Right ventricle myocardium inferior (tissue), 1 donor: ENCODE measurements around the gene TP53INP2. TPM values are rescaled to one million over a fixed set of nuclear protein-coding genes. Genes with fewer than 3 reads are reported as not detected.
"Not testable (repeated sequence)": the region's sequence is repeated elsewhere in the genome, so short reads cannot be mapped to it uniquely, and the experiment has no call there.

Experiments
- ATAC-seq: fragments of 200-7000 bp; cut with Tn5 transposase; one replicate; pipeline ENCODE4 v1.9.1; 2020; ENCODE audit warnings: mild to moderate bottlenecking, moderate library complexity
- DNase-seq: peaks from one replicate; pipeline ENCODE4 v3.0.0; 2021; ENCODE audit errors: missing footprints
- intact Hi-C: fragments of 100-400 bp; cut with DNase I; formaldehyde crosslinking; loops from one replicate; pipeline ENCODE4 v1.11.0; 2022
- total RNA-seq: library from RNA; stranded (reverse); fragmentation: NEBNext Ultra II Directional; extraction: Animal tissue kit (Norgen Biotek cat#: 25700); gene quantifications from one replicate; pipeline ENCODE4 v1.2.1, GENCODE V29; 2021
- donor health status: DM: no; HTN: yes; CAD: no; lungs with severe emphysema.

TP53INP2 gene
- total RNA-seq, 1 donor from 2014 or later, result 113 TPM

DNA sequence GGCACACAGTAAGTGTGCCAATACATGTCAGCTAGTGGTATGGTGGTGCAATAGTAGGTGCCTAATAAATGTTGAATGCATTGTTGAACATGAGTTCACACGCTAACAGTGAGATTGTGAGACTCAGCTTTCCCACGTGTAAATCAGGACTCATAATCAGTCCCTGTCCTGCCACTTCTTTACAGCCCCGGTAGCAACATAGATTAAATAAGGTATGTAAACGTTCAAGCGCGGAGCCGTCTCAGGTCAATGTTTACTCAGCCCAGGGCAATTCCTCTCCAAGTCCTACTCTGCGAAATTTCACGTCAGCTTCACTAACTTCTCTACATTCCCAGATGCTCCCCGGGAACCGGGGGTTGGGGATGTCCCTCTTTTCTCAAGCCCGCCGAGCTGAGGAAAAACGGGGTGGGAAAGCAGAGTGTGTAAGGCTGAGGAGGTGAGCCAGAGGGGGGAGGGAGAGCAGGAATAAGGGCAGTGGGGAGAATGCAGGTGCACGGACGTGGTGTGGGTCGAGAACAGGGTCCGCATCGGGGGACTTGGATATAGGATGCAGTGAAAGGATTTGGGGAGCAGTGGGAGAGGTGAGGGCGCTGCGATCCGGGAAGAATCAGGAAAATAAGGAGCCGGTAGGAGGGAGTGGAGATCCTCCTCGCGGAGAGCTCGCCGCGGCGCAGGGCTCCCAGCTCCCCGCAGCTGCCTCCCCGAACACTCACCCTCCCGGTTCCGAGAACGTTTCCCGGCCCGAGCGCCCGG lies 544 bp upstream of the TP53INP2 start:
- ATAC-seq (peak; percentile 6), DNase-seq (peak; percentile 69)
- intact Hi-C loops, result loop anchor here (1.0 to 5.0 kb wide), 4 partner anchors 27 to 391 kb away; partner anchors contain the start of gene PIGU

DNA sequence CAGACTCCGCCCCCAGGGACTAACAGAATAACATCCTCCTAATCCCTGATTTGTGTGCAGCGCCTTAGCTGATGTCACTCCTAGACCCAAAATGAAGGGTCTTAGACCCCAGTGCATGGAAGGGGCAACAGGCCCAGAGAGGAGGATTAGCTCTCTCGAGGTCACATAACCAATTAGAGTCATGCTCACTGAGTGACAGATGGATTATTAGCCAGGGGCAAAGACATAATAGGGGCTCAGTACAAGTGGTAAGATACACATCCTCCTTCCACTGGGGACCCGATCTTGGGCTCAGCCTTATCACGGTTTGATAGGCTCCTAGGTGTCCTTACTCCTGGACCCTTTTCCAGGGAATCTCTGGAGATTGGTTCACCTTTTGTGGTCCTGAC lies 858 bp downstream of the TP53INP2 start:
- intact Hi-C loops, result loop anchor here (2.0 to 5.0 kb wide), 2 partner anchors 28 to 168 kb away; partner anchors contain the start of gene PIGU
- DNase-seq (no peak), ATAC-seq (no peak)

- intact Hi-C loops, result loop anchor here (2.0 to 5.0 kb wide), 2 partner anchors 29 to 168 kb away; partner anchors contain the start of gene PIGU
- ATAC-seq, result peak; percentile 7
- DNase-seq, result peak; percentile 65
Measured at GRCh38 chr20:34705397-34706301, 1.5 kb downstream of the TP53INP2 start.

- DNase-seq (no peak), ATAC-seq (no peak)
- intact Hi-C loops, result loop anchor here (5.0 kb wide), 1 partner anchor 169 kb away; no protein-coding TSS in a partner anchor
Measured at GRCh38 chr20:34706302-34706875, 2.2 kb downstream of the TP53INP2 start.

- no peak for DNase-seq
- intact Hi-C loops, result loop anchor here (5.0 kb wide), 1 partner anchor 170 kb away; no protein-coding TSS in a partner anchor
Measured at GRCh38 chr20:34706912-34707784, 3.0 kb downstream of the TP53INP2 start.

DNA sequence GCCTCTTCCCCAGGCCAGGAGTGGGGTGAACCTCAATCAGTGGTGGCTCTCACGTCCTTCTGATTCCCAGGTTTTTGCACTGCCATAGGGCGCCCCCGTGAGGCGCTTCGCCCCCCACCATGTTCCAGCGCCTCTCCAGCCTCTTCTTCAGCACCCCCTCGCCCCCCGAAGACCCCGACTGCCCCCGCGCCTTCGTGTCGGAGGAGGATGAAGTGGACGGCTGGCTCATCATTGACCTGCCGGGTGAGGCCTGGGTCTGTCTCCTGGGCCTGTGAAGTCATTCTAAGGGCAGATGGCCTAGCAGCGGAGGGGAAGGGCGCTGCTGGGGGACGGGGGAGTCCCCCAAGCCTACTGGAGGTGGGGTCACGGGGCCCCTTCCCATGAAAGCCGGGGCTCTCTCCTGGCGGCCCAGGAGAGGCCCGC lies 4.5 kb downstream of the TP53INP2 start:
- no peak for ATAC-seq

More at GRCh38 chr20:34706912-34707784, 3.0 kb downstream of the TP53INP2 start:
- ATAC-seq, result no peak

GRCh38 chr20:34709044-34709830 lies 5.1 kb downstream of the TP53INP2 start:
- intact Hi-C loops, result loop anchor here (5.0 kb wide), 1 partner anchor 172 kb away; no protein-coding TSS in a partner anchor
- peak; percentile 76 for ATAC-seq
- DNase-seq, result peak; percentile 93

More for the DNA sequence above, 4.5 kb downstream of the TP53INP2 start:
- peak; percentile 82 for DNase-seq
- intact Hi-C loops, result loop anchor here (5.0 kb wide), 1 partner anchor 171 kb away; no protein-coding TSS in a partner anchor

GRCh38 chr20:34709831-34710567 lies 5.9 kb downstream of the TP53INP2 start:
- ATAC-seq, result peak; percentile 64
- peak; percentile 87 for DNase-seq
- intact Hi-C loops, result loop anchor here (5.0 kb wide), 1 partner anchor 173 kb away; no protein-coding TSS in a partner anchor

DNA sequence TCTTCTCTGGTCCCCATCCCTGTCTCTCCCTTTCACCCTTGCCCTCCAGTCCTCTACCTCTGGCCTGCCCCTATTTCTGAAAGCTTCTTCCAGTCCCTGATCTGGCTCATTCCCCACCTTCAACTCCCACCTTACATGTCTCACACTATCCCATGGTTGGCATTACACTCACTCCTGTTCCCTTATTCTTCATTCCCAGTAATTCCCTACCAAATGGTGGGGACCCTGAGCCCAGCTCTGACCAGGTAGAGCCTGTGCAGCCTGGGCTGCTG lies 6.4 kb downstream of the TP53INP2 start:
- intact Hi-C loops, result no loop called here

GRCh38 chr20:34710861-34711574 lies 6.9 kb downstream of the TP53INP2 start:
- DNase-seq (no peak), ATAC-seq (no peak)
- intact Hi-C loops, result no loop called here

More for the DNA sequence above, 6.4 kb downstream of the TP53INP2 start:
- DNase-seq (no peak), ATAC-seq (no peak)

- intact Hi-C loops, result no loop called here
- DNase-seq (no peak), ATAC-seq (no peak)
Measured at GRCh38 chr20:34711813-34712430, 7.8 kb downstream of the TP53INP2 start.

- DNase-seq (peak; percentile 55), ATAC-seq (no peak)
- intact Hi-C loops, result no loop called here
Measured at GRCh38 chr20:34712525-34713192, 8.5 kb downstream of the TP53INP2 start.

- intact Hi-C loops, result no loop called here
- ATAC-seq, result no peak
- DNase-seq, result no peak
Measured at GRCh38 chr20:34713194-34713943, 9.2 kb downstream of the TP53INP2 start.

- intact Hi-C loops, ATAC-seq, DNase-seq: not testable (repeated sequence)
Measured at GRCh38 chr20:34713944-34714515, 9.9 kb downstream of the TP53INP2 start.
